GM12878 (cell line): ENCODE measurements around the gene CPO. TPM values are rescaled to one million over a fixed set of nuclear protein-coding genes. Genes with fewer than 3 reads are reported as not detected.

ENCODE experiments used
- ATAC-seq: fragments of 200-7000 bp; cut with Tn5 transposase; 3 replicates; pipeline ENCODE4 v1.9.1; 2020; ENCODE audit warnings: mild to moderate bottlenecking, moderate library complexity
- BruUV-seq: library from RNA; stranded (reverse); fragments of 400-500 nt; replicated peaks from 2 replicates; lab custom pipeline; 2021; lab: Mats Ljungman, UMichigan
- CTCF ChIA-PET: fragments of 300-600 bp; sonication (Branson Sonifier 250); formaldehyde crosslinking; extraction: SDS; loops from one replicate; lab custom pipeline; 2021; ENCODE audit warnings: inconsistent platforms; lab: Yijun Ruan, JAX
- POLR2A ChIA-PET: fragments of 350-600 bp; formaldehyde crosslinking; extraction: SDS; loops from one replicate; lab custom pipeline; 2021; ENCODE audit warnings: inconsistent platforms; lab: Charles Lee
- RAD21 ChIA-PET: fragments of 300-600 bp; sonication (Branson Sonifier 250); formaldehyde crosslinking; loops from one replicate; lab custom pipeline; 2023; ENCODE audit warnings: antibody characterized with exemption; ENCODE audit not compliant: unreplicated experiment; lab: Charles Lee
- SMC1A ChIA-PET: fragments of 300-600 bp; sonication (Branson Sonifier 250); formaldehyde crosslinking; loops from one replicate; lab custom pipeline; 2023; ENCODE audit not compliant: unreplicated experiment, uncharacterized antibody; lab: Charles Lee
- DNase-seq: peaks from one replicate; pipeline ENCODE4 v3.0.0-alpha.2; 2011; ENCODE audit warnings: low read depth, low spot score
- FAIRE-seq: peaks from 3 replicates; lab custom pipeline; 2011; peaks lifted over from hg19 to GRCh38; lab: Jason Lieb, UNC
- H2AFZ ChIP-seq: 2 replicates; pipeline ENCODE4 v1.6.0; 2011; ENCODE audit warnings: low read depth, low read length, control low read depth; ENCODE audit not compliant: control insufficient read depth
- H3K27ac ChIP-seq: 2 replicates; pipeline ENCODE4 v1.5.1; 2011; ENCODE audit warnings: control low read depth; ENCODE audit not compliant: control insufficient read depth, insufficient read depth
- H3K27me3 ChIP-seq, 2 experiments: replicated peaks in 1 of 2; 2 replicates each; pipeline versions ENCODE4 v1.6.0 to v1.6.1; 2011; ENCODE audit warnings: low read length in 1 of 2; ENCODE audit not compliant: control insufficient read depth in 2 of 2, insufficient read depth in 2 of 2
- H3K36me3 ChIP-seq, 2 experiments: 2 replicates each; pipeline ENCODE4 v1.5.1; 2011; ENCODE audit warnings: low read length in 1 of 2; ENCODE audit not compliant: control insufficient read depth in 2 of 2, insufficient read depth in 2 of 2
- H3K4me1 ChIP-seq: 2 replicates; pipeline ENCODE4 v1.6.1; 2011; ENCODE audit warnings: mild to moderate bottlenecking, low read length, moderate library complexity, mixed read lengths; ENCODE audit not compliant: control insufficient read depth, insufficient read depth
- H3K4me2 ChIP-seq: 2 replicates; pipeline ENCODE4 v1.6.0; 2011; ENCODE audit warnings: control low read depth; ENCODE audit not compliant: control insufficient read depth, insufficient read depth
- H3K4me3 ChIP-seq: fragments of 200-600 bp; sonication (generic); 2 replicates; pipeline ENCODE4 v1.5.1; 2016
- H3K79me2 ChIP-seq: 2 replicates; pipeline ENCODE4 v1.6.0; 2011; ENCODE audit warnings: low read length; ENCODE audit not compliant: control insufficient read depth, insufficient read depth
- H3K9ac ChIP-seq: 2 replicates; pipeline ENCODE4 v1.8.0; 2011; ENCODE audit warnings: low read length, control low read depth, mixed read lengths; ENCODE audit not compliant: control insufficient read depth, insufficient read depth
- H3K9me3 ChIP-seq: replicated peaks from 3 replicates; pipeline ENCODE4 v1.5.1; 2011; ENCODE audit warnings: mild to moderate bottlenecking, low read length; ENCODE audit not compliant: control insufficient read depth, insufficient read depth
- H4K20me1 ChIP-seq: 2 replicates; pipeline ENCODE4 v1.6.0; 2011; ENCODE audit not compliant: control insufficient read depth, insufficient read depth
- CBFB ChIP-seq: IDR thresholded peaks from 2 replicates; pipeline ENCODE4 v1.6.1; 2016; ENCODE audit warnings: antibody characterized with exemption, low read depth
- E4F1 ChIP-seq: fragments of 450-650 bp; IDR thresholded peaks from 2 replicates; pipeline ENCODE4 v1.6.1; 2018; ENCODE audit warnings: borderline replicate concordance, mild to moderate bottlenecking; ENCODE audit not compliant: partially characterized antibody
- IRF4 ChIP-seq: IDR thresholded peaks from 2 replicates; pipeline ENCODE4 v1.6.1; 2011; ENCODE audit warnings: low read depth, low read length
- RCOR1 ChIP-seq: conservative IDR thresholded peaks from 2 replicates; pipeline ENCODE4 v1.6.1; 2012; ENCODE audit warnings: low read depth, low read length, improper control_type of control experiment
- SIN3A ChIP-seq: IDR thresholded peaks from 2 replicates; pipeline ENCODE4 v1.6.1; 2012; ENCODE audit warnings: low read depth, low read length, improper control_type of control experiment
- SREBF2 ChIP-seq: IDR thresholded peaks from 2 replicates; pipeline ENCODE4 v1.6.1; 2012; ENCODE audit warnings: mild to moderate bottlenecking, low read length
- STAT1 ChIP-seq: fragments of 450-650 bp; conservative IDR thresholded peaks from 2 replicates; pipeline ENCODE4 v1.6.1; 2014; ENCODE audit warnings: antibody characterized with exemption, mild to moderate bottlenecking
- STAT3 ChIP-seq: IDR thresholded peaks from 2 replicates; pipeline ENCODE4 v1.6.1; 2011; ENCODE audit warnings: low read depth, low read length, improper control_type of control experiment
- TCF7 ChIP-seq: IDR thresholded peaks from 2 replicates; pipeline ENCODE4 v1.6.1; 2014; ENCODE audit warnings: antibody characterized with exemption, borderline replicate concordance
- ZBED1 ChIP-seq: IDR thresholded peaks from 2 replicates; pipeline ENCODE4 v1.6.1; 2016; ENCODE audit warnings: borderline replicate concordance
- ZNF217 ChIP-seq: fragments of 450-650 bp; IDR thresholded peaks from 2 replicates; pipeline ENCODE4 v1.6.1; 2017; ENCODE audit warnings: antibody characterized with exemption, mild to moderate bottlenecking
- WGBS: methylation state at CpG from one replicate; pipeline ENCODE4 v1.1.6; 2016; ENCODE audit warnings: low lambda C conversion rate; ENCODE audit not compliant: insufficient replicate concordance, insufficient coverage; ENCODE audit errors: missing lambda C conversion rate; 5-methylcytosine and 5-hydroxymethylcytosine counted together
- in situ Hi-C: fragments of 300-500 bp; cut with MboI; formaldehyde crosslinking; loops from 9 replicates; pipeline ENCODE4 v1.14.3; 2018; ENCODE audit warnings: mixed read lengths
- intact Hi-C: fragments of 100-400 bp; cut with micrococcal nuclease; formaldehyde crosslinking; loops from one replicate; pipeline ENCODE4 v1.14.2; 2022; ENCODE audit not compliant: unreplicated experiment
- polyA plus RNA-seq, 11 experiments: library from polyadenylated mRNA; depleted of rRNA in 4 of 11; unstranded in 6 of 11; stranded (reverse) in 5 of 11; fragments of >200 nt; fragmentation: Nextera tagmentation in 4 of 11; fragmentation: Illumina TruSeq in 1 of 11; extraction: Ambion mirVana in 4 of 11; extraction: Trizol in 1 of 11; gene quantifications; 1 replicate in 1 of 11; 2 replicates in 10 of 11; pipeline versions ENCODE4 v1.2.1 to v1.2.3, GENCODE V29; 2011 to 2016; ENCODE audit warnings: inconsistent platforms in 2 of 11, missing spikeins in 2 of 11, low read depth in 1 of 11
- total RNA-seq, 4 experiments: library from RNA; depleted of rRNA in 3 of 4; stranded (reverse); fragments of >200 nt in 3 of 4; fragmentation: Illumina TruSeq in 1 of 4; extraction: Trizol in 1 of 4; gene quantifications; 2 replicates each; pipeline versions ENCODE4 v1.2.1 to v1.2.3, GENCODE V29; 2013 to 2021

Gene CPO
- total and polyA plus RNA-seq, 10 of the 15 experiments (the other 5 are each of a cell fraction or from before 2014, with no cell fraction given): 0.13 to 0.14 TPM; not detected in 8

GRCh38 chr2:206935991-206936842 is 3.1 kb upstream of the CPO start (continued):
- TF ChIP-seq E4F1 (no peak), TCF7 (no peak), ZBED1 (no peak), ZNF217 (no peak), IRF4 (no peak)

- Histone ChIP-seq H3K4me1 (no peaks in the 10 kb centered on the region), H3K9me3 (no peaks in the 10 kb centered on the region), H3K36me3 (no peaks in the 10 kb centered on the region), H3K27me3 (no peaks in the 10 kb centered on the region), H3K9ac (no peak overlapping the region), H3K27ac (no peak overlapping the region), H3K79me2 (no peaks in the 10 kb centered on the region), H4K20me1 (no peaks in the 10 kb centered on the region), H3K4me3 (no peak overlapping the region), H3K4me2 (no peak overlapping the region), H2AFZ (no peak overlapping the region)
- in situ Hi-C loops: no loop called here
- FAIRE-seq (no peak), ATAC-seq (no peak), DNase-seq (no peak)
- CTCF ChIA-PET: no interaction called here
- SMC1A ChIA-PET: no interaction called here
- WGBS: 73% methylated on average over 2 of the region's 2 CpGs
- POLR2A ChIA-PET: no interaction called here
- TF ChIP-seq STAT1: no peak
- TF ChIP-seq RCOR1: no peak
- TF ChIP-seq CBFB: no peak
- no peak for TF ChIP-seq SIN3A
- TF ChIP-seq STAT3: no peak
- TF ChIP-seq SREBF2: no peak
- intact Hi-C loops: no loop called here
- no TSS peak for BruUV-seq
- RAD21 ChIA-PET: no interaction called here
These were observed 2.5 kb upstream of the CPO start for GRCh38 chr2:206936843-206937230.
